ENCODE data around the gene NOTUM.

DNA sequence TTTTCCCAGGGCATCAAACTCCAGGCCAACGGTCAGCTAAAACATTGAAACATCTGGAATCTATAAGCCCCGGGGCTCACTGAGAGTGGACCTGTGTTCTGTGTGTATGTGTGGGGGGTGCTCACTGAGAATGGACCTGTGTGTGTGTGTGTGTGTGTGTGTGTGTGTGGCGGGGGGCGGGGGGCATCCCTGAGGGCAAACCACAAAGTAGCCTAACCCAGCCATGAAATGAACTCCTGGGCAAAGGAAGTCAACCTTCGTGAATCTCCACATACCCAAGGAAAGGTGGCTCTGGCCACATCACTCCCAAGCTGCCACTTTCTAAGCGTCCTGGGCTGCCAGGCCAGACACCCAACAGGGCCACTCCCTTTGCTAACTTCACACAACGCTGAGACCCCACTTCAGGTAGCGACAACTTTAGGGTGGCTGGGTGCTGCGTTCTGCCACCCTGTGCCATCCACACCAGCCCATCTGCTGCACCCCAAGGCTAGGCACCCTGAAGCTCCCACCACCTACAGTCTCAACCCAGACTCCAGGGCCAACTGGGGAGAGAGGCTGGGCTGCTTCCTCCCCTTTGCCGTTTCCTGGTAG is 35.0 kb downstream of the NOTUM start:
- TF ChIP-seq, protein P1, sequence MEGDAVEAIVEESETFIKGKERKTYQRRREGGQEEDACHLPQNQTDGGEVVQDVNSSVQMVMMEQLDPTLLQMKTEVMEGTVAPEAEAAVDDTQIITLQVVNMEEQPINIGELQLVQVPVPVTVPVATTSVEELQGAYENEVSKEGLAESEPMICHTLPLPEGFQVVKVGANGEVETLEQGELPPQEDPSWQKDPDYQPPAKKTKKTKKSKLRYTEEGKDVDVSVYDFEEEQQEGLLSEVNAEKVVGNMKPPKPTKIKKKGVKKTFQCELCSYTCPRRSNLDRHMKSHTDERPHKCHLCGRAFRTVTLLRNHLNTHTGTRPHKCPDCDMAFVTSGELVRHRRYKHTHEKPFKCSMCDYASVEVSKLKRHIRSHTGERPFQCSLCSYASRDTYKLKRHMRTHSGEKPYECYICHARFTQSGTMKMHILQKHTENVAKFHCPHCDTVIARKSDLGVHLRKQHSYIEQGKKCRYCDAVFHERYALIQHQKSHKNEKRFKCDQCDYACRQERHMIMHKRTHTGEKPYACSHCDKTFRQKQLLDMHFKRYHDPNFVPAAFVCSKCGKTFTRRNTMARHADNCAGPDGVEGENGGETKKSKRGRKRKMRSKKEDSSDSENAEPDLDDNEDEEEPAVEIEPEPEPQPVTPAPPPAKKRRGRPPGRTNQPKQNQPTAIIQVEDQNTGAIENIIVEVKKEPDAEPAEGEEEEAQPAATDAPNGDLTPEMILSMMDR (IDR thresholded peaks at IDR 0.05; ENCODE audit: extremely low read depth in 1 of 2, insufficient read depth in 1 of 2, low read depth in 1 of 2, low read length in 2 of 2): no peak
- TF ChIP-seq POLR2AphosphoS5 (IDR thresholded peaks at IDR 0.05; ENCODE audit: insufficient read depth, low read depth, low read length): no peak
- no peak for TF ChIP-seq FOS (IDR thresholded peaks at IDR 0.05; ENCODE audit: borderline replicate concordance, insufficient read depth, low read length)

Measured in endothelial cell of umbilical vein (primary cell).